ENCODE results near the gene PGAM1.

- TF ChIP-seq CTCF (IDR thresholded peaks at IDR 0.05) (no peak), POLR2A (IDR thresholded peaks at IDR 0.05) (no peak)
These were observed 18.1 kb upstream of the PGAM1 start for GRCh38 chr10:97407952-97408248.

Data from sigmoid colon (tissue), 3 donors.